H1 (cell line): ENCODE data around the gene CD40LG. TPM values are rescaled to one million over a fixed set of nuclear protein-coding genes. Genes with fewer than 3 reads are reported as not detected.

ENCODE experiments used
- CTCF ChIA-PET: fragments of 300-600 bp; sonication (Branson Sonifier 250); formaldehyde crosslinking; loops from one replicate; lab custom pipeline; 2021; ENCODE audit not compliant: partially characterized antibody; lab: Charles Lee
- POLR2A ChIA-PET: fragments of 300-600 bp; sonication (Branson Sonifier 250); formaldehyde crosslinking; loops from one replicate; lab custom pipeline; 2021; ENCODE audit warnings: inconsistent platforms; ENCODE audit not compliant: partially characterized antibody; lab: Charles Lee
- DNase-seq, 2 experiments: peaks; one replicate each; pipeline versions ENCODE4 v3.0.0 to v3.0.0-alpha.2; 2010 to 2022; ENCODE audit warnings: low spot score in 2 of 2, low read depth in 1 of 2, mixed read lengths in 1 of 2
- FAIRE-seq: peaks from 2 replicates; lab custom pipeline; 2011; peaks lifted over from hg19 to GRCh38; lab: Jason Lieb, UNC
- H2AFZ ChIP-seq: 2 replicates; pipeline ENCODE4 v1.8.1; 2012; ENCODE audit warnings: low read length, inconsistent platforms
- H2AK5ac ChIP-seq: 2 replicates; pipeline ENCODE4 v1.6.1; 2013; ENCODE audit warnings: low read depth, low read length
- H2BK120ac ChIP-seq: replicated peaks from 2 replicates; pipeline ENCODE3; 2013; ENCODE audit warnings: low read depth, low read length, inconsistent platforms
- H2BK12ac ChIP-seq: 2 replicates; pipeline ENCODE4 v1.6.1; 2013; ENCODE audit warnings: low read depth, low read length
- H2BK15ac ChIP-seq: 2 replicates; pipeline ENCODE4 v1.6.1; 2013; ENCODE audit warnings: low read length
- H2BK20ac ChIP-seq: 2 replicates; pipeline ENCODE4 v1.6.1; 2013; ENCODE audit warnings: low read length
- H2BK5ac ChIP-seq: 2 replicates; pipeline ENCODE4 v1.6.1; 2013; ENCODE audit warnings: low read depth, low read length
- H3K14ac ChIP-seq: 2 replicates; pipeline ENCODE4 v1.6.1; 2013; ENCODE audit warnings: inconsistent platforms; ENCODE audit not compliant: insufficient read length
- H3K18ac ChIP-seq: 2 replicates; pipeline ENCODE4 v1.6.1; 2013; ENCODE audit warnings: low read length; ENCODE audit errors: extremely low read depth
- H3K23ac ChIP-seq: 2 replicates; pipeline ENCODE4 v1.6.1; 2013; ENCODE audit warnings: inconsistent platforms; ENCODE audit not compliant: insufficient read length
- H3K23me2 ChIP-seq: 2 replicates; pipeline ENCODE4 v1.6.1; 2013; ENCODE audit warnings: low read depth, low read length
- H3K27ac ChIP-seq: 2 replicates; pipeline ENCODE4 v1.6.1; 2011; ENCODE audit warnings: low read depth, low read length, inconsistent platforms
- H3K27me3 ChIP-seq, 4 experiments: replicated peaks in 1 of 4; 1 replicate in 1 of 4; 2 replicates in 3 of 4; pipeline versions ENCODE4 v1.6.1 to v1.8.1; 2011 to 2013; ENCODE audit warnings: low read length in 3 of 4, mild to moderate bottlenecking in 3 of 4, inconsistent platforms in 2 of 4, mixed read lengths in 2 of 4, moderate library complexity in 1 of 4; ENCODE audit not compliant: control insufficient read depth in 3 of 4, insufficient read depth in 3 of 4; ENCODE audit errors: extremely low read depth in 1 of 4
- H3K36me3 ChIP-seq, 4 experiments: 2 replicates each; pipeline versions ENCODE4 v1.6.1 to v1.8.1; 2011 to 2013; ENCODE audit warnings: mild to moderate bottlenecking in 4 of 4, low read length in 3 of 4, moderate library complexity in 2 of 4, control low read depth in 1 of 4, inconsistent platforms in 1 of 4; ENCODE audit not compliant: insufficient read depth in 4 of 4, control insufficient read depth in 2 of 4
- H3K4ac ChIP-seq: replicated peaks from 2 replicates; pipeline ENCODE3; 2013; ENCODE audit warnings: low read length, low read depth, mixed read lengths, inconsistent platforms; ENCODE audit not compliant: insufficient read length
- H3K4me1 ChIP-seq, 4 experiments: replicated peaks in 1 of 4; 1 replicate in 1 of 4; 2 replicates in 3 of 4; pipeline versions ENCODE4 v1.6.1 to v1.8.1; 2011 to 2013; ENCODE audit warnings: low read length in 3 of 4, inconsistent platforms in 2 of 4, mixed read lengths in 1 of 4; ENCODE audit not compliant: insufficient read depth in 4 of 4, control insufficient read depth in 3 of 4
- H3K4me2 ChIP-seq, 2 experiments: 2 replicates each; pipeline versions ENCODE4 v1.6.1 to v1.8.1; 2011 to 2013; ENCODE audit warnings: low read depth in 2 of 2, low read length in 2 of 2, control low read depth in 1 of 2, inconsistent platforms in 1 of 2, mild to moderate bottlenecking in 1 of 2; ENCODE audit not compliant: insufficient read depth in 1 of 2
- H3K4me3 ChIP-seq, 4 experiments: fragments of 200-600, 300-600 bp in 1 of 4; sonication (generic), shearing (Covaris generic), sonication (Bioruptor Twin) in 1 of 4; 2 replicates each; pipeline versions ENCODE4 v1.5.1 to v1.8.1; 2011 to 2016; ENCODE audit warnings: low read length in 4 of 4, low read depth in 3 of 4, control low read depth in 2 of 4, inconsistent platforms in 2 of 4, mild to moderate bottlenecking in 2 of 4, mixed read lengths in 1 of 4, moderate library complexity in 1 of 4; ENCODE audit not compliant: insufficient read depth in 2 of 4; ENCODE audit errors: extremely low read depth in 1 of 4
- H3K56ac ChIP-seq: replicated peaks from 2 replicates; pipeline ENCODE3; 2013; ENCODE audit warnings: low read depth, mild to moderate bottlenecking, mixed read lengths, low read length, inconsistent platforms; ENCODE audit not compliant: insufficient read length
- H3K79me1 ChIP-seq: 2 replicates; pipeline ENCODE4 v1.6.1; 2013; ENCODE audit warnings: low read depth, low read length, control low read depth
- H3K79me2 ChIP-seq, 2 experiments: 2 replicates each; pipeline versions ENCODE4 v1.6.1 to v1.8.1; 2012 to 2013; ENCODE audit warnings: low read length in 2 of 2, mild to moderate bottlenecking in 2 of 2, inconsistent platforms in 1 of 2; ENCODE audit not compliant: insufficient read depth in 2 of 2, control insufficient read depth in 1 of 2
- H3K9ac ChIP-seq, 4 experiments: replicated peaks in 1 of 4; 1 replicate in 1 of 4; 2 replicates in 3 of 4; pipeline versions ENCODE4 v1.6.1 to v1.8.1; 2011 to 2013; ENCODE audit warnings: low read depth in 3 of 4, low read length in 3 of 4, control low read depth in 2 of 4, mild to moderate bottlenecking in 2 of 4, moderate library complexity in 2 of 4, inconsistent platforms in 1 of 4; ENCODE audit errors: extremely low read depth in 1 of 4
- H3K9me3 ChIP-seq, 2 experiments: 2 replicates each; pipeline versions ENCODE4 v1.6.1 to v1.8.1; 2012 to 2013; ENCODE audit warnings: mild to moderate bottlenecking in 2 of 2, moderate library complexity in 2 of 2, control low read depth in 1 of 2, inconsistent platforms in 1 of 2, low read depth in 1 of 2, low read length in 1 of 2, mixed read lengths in 1 of 2; ENCODE audit not compliant: insufficient read depth in 2 of 2
- H4K20me1 ChIP-seq, 2 experiments: replicated peaks in 1 of 2; 2 replicates each; pipeline versions ENCODE3 to v1.8.1; 2011 to 2013; ENCODE audit warnings: inconsistent platforms in 2 of 2, low read length in 2 of 2, mild to moderate bottlenecking in 1 of 2; ENCODE audit not compliant: insufficient read depth in 2 of 2, control insufficient read depth in 1 of 2
- H4K5ac ChIP-seq: 2 replicates; pipeline ENCODE4 v1.6.1; 2013; ENCODE audit warnings: low read length, low read depth, mixed read lengths, inconsistent platforms; ENCODE audit not compliant: insufficient read length
- H4K8ac ChIP-seq: 2 replicates; pipeline ENCODE4 v1.8.0; 2013; ENCODE audit warnings: mild to moderate bottlenecking, moderate library complexity, low read length, inconsistent platforms; ENCODE audit not compliant: insufficient read depth; ENCODE audit errors: extremely low read depth
- H4K91ac ChIP-seq: replicated peaks from 2 replicates; pipeline ENCODE3; 2013; ENCODE audit warnings: low read length, mixed read lengths, inconsistent platforms; ENCODE audit not compliant: insufficient read length
- CEBPB ChIP-seq: IDR thresholded peaks from 2 replicates; pipeline ENCODE4 v1.6.1; 2012; ENCODE audit warnings: low read depth, low read length
- CHD1 ChIP-seq: IDR thresholded peaks from 2 replicates; pipeline ENCODE4 v1.6.1; 2012; ENCODE audit warnings: low read depth, low read length, improper control_type of control experiment
- EP300 ChIP-seq, 2 experiments: IDR thresholded peaks; 1 replicate in 1 of 2; 2 replicates in 1 of 2; pipeline ENCODE4 v1.6.1; 2011 to 2012; ENCODE audit warnings: low read depth in 2 of 2, low read length in 2 of 2, mild to moderate bottlenecking in 2 of 2, borderline replicate concordance in 1 of 2, inconsistent platforms in 1 of 2, moderate library complexity in 1 of 2
- HDAC2 ChIP-seq, 2 experiments: fragments of 300-600 bp in 1 of 2; sonication (generic) in 1 of 2; IDR thresholded peaks; 2 replicates each; pipeline ENCODE4 v1.6.1; 2011 to 2012; ENCODE audit warnings: low read depth in 2 of 2, low read length in 2 of 2, mild to moderate bottlenecking in 2 of 2, moderate library complexity in 2 of 2, borderline replicate concordance in 1 of 2, inconsistent platforms in 1 of 2
- JUND ChIP-seq: IDR thresholded peaks from 2 replicates; pipeline ENCODE4 v1.6.1; 2011; ENCODE audit warnings: mild to moderate bottlenecking, improper control_type of control experiment, low read length
- PHF8 ChIP-seq: fragments of 200-600 bp; sonication (generic); conservative IDR thresholded peaks from 2 replicates; pipeline ENCODE4 v1.7.1; 2012; ENCODE audit warnings: low read depth, mild to moderate bottlenecking, inconsistent platforms, low read length, moderate library complexity
- SIX5 ChIP-seq: IDR thresholded peaks from 2 replicates; pipeline ENCODE4 v1.6.1; 2011; ENCODE audit warnings: mild to moderate bottlenecking, low read depth, low read length
- TCF12 ChIP-seq: IDR thresholded peaks from 2 replicates; pipeline ENCODE4 v1.6.1; 2011; ENCODE audit warnings: low read depth, mild to moderate bottlenecking, low read length
- WGBS, 2 experiments: shearing (Covaris generic) in 1 of 2; methylation state at CpG; one replicate each; pipeline versions ENCODE4 v1.1.6 to v1.1.7; 2013 to 2015; ENCODE audit warnings: low lambda C conversion rate in 2 of 2, mixed read lengths in 2 of 2, inconsistent platforms in 1 of 2, low coverage in 1 of 2, missing lambda C conversion rate in 1 of 2; ENCODE audit not compliant: insufficient replicate concordance in 2 of 2, insufficient coverage in 1 of 2, insufficient read length in 1 of 2; ENCODE audit errors: extremely low coverage in 1 of 2, missing lambda C conversion rate in 1 of 2; 5-methylcytosine and 5-hydroxymethylcytosine counted together
- polyA plus RNA-seq, 7 experiments: library from polyadenylated mRNA; depleted of rRNA in 3 of 7; stranded (reverse) in 5 of 7; unstranded in 2 of 7; fragments of >200 nt in 5 of 7; fragments of 200-250 nt in 2 of 7; gene quantifications; 1 replicate in 5 of 7; 2 replicates in 1 of 7; 4 replicates in 1 of 7; pipeline versions ENCODE4 v1.2.1 to v1.2.3, GENCODE V29; 2011 to 2013; ENCODE audit warnings: missing spikeins in 2 of 7, mixed read lengths in 2 of 7
- total RNA-seq: library from RNA; stranded (reverse); fragmentation: NEBNext Ultra II Directional; extraction: Animal tissue kit (Norgen Biotek cat#: 25700); gene quantifications from 2 replicates; pipeline ENCODE4 v1.2.1, GENCODE V29; 2021
- TF ChIP-seq, protein P1 (sequence below): IDR thresholded peaks from 2 replicates; pipeline ENCODE4 v1.6.1; 2011; ENCODE audit warnings: low read depth, mild to moderate bottlenecking, low read length; ENCODE audit not compliant: insufficient read depth
- TF ChIP-seq, protein P2 (sequence below), 3 experiments: IDR thresholded peaks; 1 replicate in 2 of 3; 2 replicates in 1 of 3; pipeline versions ENCODE4 v1.5.1 to v1.6.1; 2011; ENCODE audit warnings: low read length in 3 of 3, mild to moderate bottlenecking in 3 of 3, inconsistent platforms in 2 of 3, low read depth in 1 of 3, moderate library complexity in 1 of 3; ENCODE audit not compliant: insufficient read depth in 1 of 3; ENCODE audit errors: control extremely low read depth in 1 of 3

CD40LG gene
- total and polyA plus RNA-seq, 2 of the 8 experiments (the other 6 are each of a cell fraction or from before 2014, with no cell fraction given) = not detected

- Histone ChIP-seq H3K4ac (no peak overlapping the region), H3K27ac (no peak overlapping the region), H3K4me2 (no peak overlapping the region), H3K27me3 (no peaks in the 10 kb centered on the region), H2BK5ac (no peak overlapping the region), H4K20me1 (no peaks in the 10 kb centered on the region), H2BK120ac (no peak overlapping the region), H3K56ac (no peak overlapping the region), H2AK5ac (no peak overlapping the region), H4K91ac (no peak overlapping the region), H3K18ac (no peak overlapping the region), H2BK20ac (no peak overlapping the region), H2BK12ac (no peak overlapping the region), H3K9ac (no peak overlapping the region), H3K4me1 (no peaks in the 10 kb centered on the region), H2AFZ (no peak overlapping the region), H4K8ac (no peak overlapping the region), H2BK15ac (no peak overlapping the region), H3K79me1 (no peaks in the 10 kb centered on the region), H3K14ac (no peak overlapping the region), H3K9me3 (no peaks in the 10 kb centered on the region), H4K5ac (no peak overlapping the region), H3K79me2 (no peaks in the 10 kb centered on the region), H3K4me3 (no peak overlapping the region), H3K23me2 (no peaks in the 10 kb centered on the region), H3K23ac (no peak overlapping the region), H3K36me3 (no peaks in the 10 kb centered on the region)
- 88% methylated on average over 13 of the region's 14 CpGs; no CpG with 5 or more reads in 1 of the 2 experiments for WGBS, 2 experiments
- ChIA-PET CTCF (interaction anchor here (0.6 to 1.3 kb wide), 2 partner anchors 12 to 75 kb away, joined by 3 read pairs; no protein-coding TSS in a partner anchor), POLR2A (no interaction called here)
- DNase-seq = no peak
- FAIRE-seq = no peak
- no peak for TF ChIP-seq CEBPB
- TF ChIP-seq, protein P1, sequence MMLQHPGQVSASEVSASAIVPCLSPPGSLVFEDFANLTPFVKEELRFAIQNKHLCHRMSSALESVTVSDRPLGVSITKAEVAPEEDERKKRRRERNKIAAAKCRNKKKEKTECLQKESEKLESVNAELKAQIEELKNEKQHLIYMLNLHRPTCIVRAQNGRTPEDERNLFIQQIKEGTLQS = no peak
- no peak for TF ChIP-seq CHD1
- TF ChIP-seq EP300 (IDR thresholded peaks at IDR 0.05; ENCODE audit: borderline replicate concordance in 1 of 2, low read depth in 2 of 2, low read length in 2 of 2) = no peak
- TF ChIP-seq, protein P2, sequence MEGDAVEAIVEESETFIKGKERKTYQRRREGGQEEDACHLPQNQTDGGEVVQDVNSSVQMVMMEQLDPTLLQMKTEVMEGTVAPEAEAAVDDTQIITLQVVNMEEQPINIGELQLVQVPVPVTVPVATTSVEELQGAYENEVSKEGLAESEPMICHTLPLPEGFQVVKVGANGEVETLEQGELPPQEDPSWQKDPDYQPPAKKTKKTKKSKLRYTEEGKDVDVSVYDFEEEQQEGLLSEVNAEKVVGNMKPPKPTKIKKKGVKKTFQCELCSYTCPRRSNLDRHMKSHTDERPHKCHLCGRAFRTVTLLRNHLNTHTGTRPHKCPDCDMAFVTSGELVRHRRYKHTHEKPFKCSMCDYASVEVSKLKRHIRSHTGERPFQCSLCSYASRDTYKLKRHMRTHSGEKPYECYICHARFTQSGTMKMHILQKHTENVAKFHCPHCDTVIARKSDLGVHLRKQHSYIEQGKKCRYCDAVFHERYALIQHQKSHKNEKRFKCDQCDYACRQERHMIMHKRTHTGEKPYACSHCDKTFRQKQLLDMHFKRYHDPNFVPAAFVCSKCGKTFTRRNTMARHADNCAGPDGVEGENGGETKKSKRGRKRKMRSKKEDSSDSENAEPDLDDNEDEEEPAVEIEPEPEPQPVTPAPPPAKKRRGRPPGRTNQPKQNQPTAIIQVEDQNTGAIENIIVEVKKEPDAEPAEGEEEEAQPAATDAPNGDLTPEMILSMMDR (IDR thresholded peaks at IDR 0.05; ENCODE audit: control extremely low read depth in 1 of 3, insufficient read depth in 1 of 3, low read depth in 1 of 3, low read length in 3 of 3) = no peak
- no peak for TF ChIP-seq HDAC2 (IDR thresholded peaks at IDR 0.05; ENCODE audit: borderline replicate concordance in 1 of 2, low read depth in 2 of 2, low read length in 2 of 2)
- no peak for TF ChIP-seq JUND
- TF ChIP-seq PHF8 = no peak
- no peak for TF ChIP-seq TCF12
- TF ChIP-seq SIX5 = no peak
These were observed 28.0 kb upstream of the CD40LG start for GRCh38 chrX:136619899-136620505.
